K562 (cell line): ENCODE results near the gene MRFAP1. TPM values are rescaled to one million over a fixed set of nuclear protein-coding genes. Genes with fewer than 3 reads are reported as not detected.

Source experiments
- CBX5 ChIP-seq: IDR thresholded peaks from 2 replicates; pipeline ENCODE4 v1.6.1; 2014; ENCODE audit warnings: low read depth, borderline replicate concordance
- CEBPB ChIP-seq: fragments of 450-650 bp; IDR thresholded peaks from 2 replicates; pipeline ENCODE4 v1.6.1; 2016; ENCODE audit warnings: missing genetic modification characterization, missing compliant biosample characterization
- CHCHD3 ChIP-seq: fragments of 250-450 bp; sonication (Bioruptor Pico); IDR thresholded peaks from 2 replicates; pipeline ENCODE4 v2.1.2; 2022; ENCODE audit warnings: mild to moderate bottlenecking
- CXXC5 ChIP-seq: fragments of 250-450 bp; sonication (Bioruptor Pico); IDR thresholded peaks from 2 replicates; pipeline ENCODE4 v1.8.0; 2022; ENCODE audit warnings: inconsistent platforms, mild to moderate bottlenecking, moderate library complexity
- DPF2 ChIP-seq: fragments of 450-650 bp; IDR thresholded peaks from 2 replicates; pipeline ENCODE4 v1.6.1; 2016
- FIP1L1 ChIP-seq: fragments of 200-400 bp; formaldehyde crosslinking; IDR thresholded peaks from 2 replicates; pipeline ENCODE4 v1.6.1; 2018; ENCODE audit warnings: mild to moderate bottlenecking, low read depth, low read length; ENCODE audit not compliant: poor library complexity, severe bottlenecking
- FOXP1 ChIP-seq: sonication (generic); formaldehyde crosslinking; IDR thresholded peaks from 2 replicates; pipeline ENCODE4 v1.8.0; 2022; ENCODE audit warnings: mild to moderate bottlenecking, missing genetic modification reagents
- HCFC1 ChIP-seq: IDR thresholded peaks from 2 replicates; pipeline ENCODE4 v1.6.1; 2012; ENCODE audit warnings: low read depth, low read length, improper control_type of control experiment
- JUNB ChIP-seq: fragments of 450-650 bp; formaldehyde crosslinking; conservative IDR thresholded peaks from 2 replicates; pipeline ENCODE4 v1.4.0; 2020; ENCODE audit warnings: mild to moderate bottlenecking
- MEF2A ChIP-seq: IDR thresholded peaks from 2 replicates; pipeline ENCODE4 v1.6.1; 2011; ENCODE audit warnings: low read depth, mild to moderate bottlenecking, low read length, moderate library complexity; ENCODE audit not compliant: control insufficient read depth
- NBN ChIP-seq: fragments of 450-650 bp; IDR thresholded peaks from 2 replicates; pipeline ENCODE4 v1.6.1; 2016; ENCODE audit warnings: low read depth, mild to moderate bottlenecking
- NFIC ChIP-seq: fragments of 450-650 bp; IDR thresholded peaks from 2 replicates; pipeline ENCODE4 v1.6.1; 2017; ENCODE audit warnings: mild to moderate bottlenecking, inconsistent platforms
- NR2C1 ChIP-seq, 2 experiments: fragments of 450-650 bp; IDR thresholded peaks; 2 replicates each; pipeline ENCODE4 v1.6.1; 2017; ENCODE audit warnings: mild to moderate bottlenecking in 2 of 2, antibody characterized with exemption in 1 of 2, inconsistent platforms in 1 of 2, missing compliant biosample characterization in 1 of 2, missing genetic modification characterization in 1 of 2
- SIN3A ChIP-seq, 2 experiments: fragments of 150-350 bp in 1 of 2; IDR thresholded peaks; 2 replicates each; pipeline ENCODE4 v1.6.1; 2011 to 2016; ENCODE audit warnings: borderline replicate concordance in 2 of 2, low read depth in 2 of 2, low read length in 2 of 2, mild to moderate bottlenecking in 2 of 2, moderate library complexity in 2 of 2; ENCODE audit not compliant: control insufficient read depth in 1 of 2
- TAF15 ChIP-seq: fragments of 200-400 bp; formaldehyde crosslinking; IDR thresholded peaks from 2 replicates; pipeline ENCODE4 v1.6.1; 2017; ENCODE audit warnings: mild to moderate bottlenecking, low read depth, low read length, moderate library complexity
- TFAM ChIP-seq: fragments of 250-450 bp; sonication (Bioruptor Pico); conservative IDR thresholded peaks from 2 replicates; pipeline ENCODE4 v1.5.0; 2021; ENCODE audit warnings: mild to moderate bottlenecking, moderate library complexity
- TGIF2 ChIP-seq: sonication (generic); formaldehyde crosslinking; IDR thresholded peaks from 2 replicates; pipeline ENCODE4 v1.8.1; 2022; ENCODE audit warnings: mild to moderate bottlenecking, missing genetic modification reagents, moderate library complexity
- TRIM24 ChIP-seq, 2 experiments: fragments of 450-650 bp; IDR thresholded peaks; 2 replicates each; pipeline ENCODE4 v1.6.1; 2016
- XRCC5 ChIP-seq: fragments of 200-400 bp; formaldehyde crosslinking; IDR thresholded peaks from 2 replicates; pipeline ENCODE4 v1.6.1; 2017; ENCODE audit warnings: low read depth, mild to moderate bottlenecking, low read length
- ZNF212 ChIP-seq: fragments of 450-650 bp; formaldehyde crosslinking; IDR thresholded peaks from 2 replicates; pipeline ENCODE4 v1.4.0; 2020; ENCODE audit warnings: mild to moderate bottlenecking
- ZNF23 ChIP-seq: fragments of 250-450 bp; sonication (Bioruptor Pico); IDR thresholded peaks from 2 replicates; pipeline ENCODE4 v1.4.0; 2020; ENCODE audit warnings: mild to moderate bottlenecking
- ZNF780A ChIP-seq: fragments of 250-450 bp; sonication (Bioruptor Pico); IDR thresholded peaks from 2 replicates; pipeline ENCODE4 v1.5.0; 2021; ENCODE audit warnings: mild to moderate bottlenecking
- polyA plus RNA-seq, 8 experiments: library from polyadenylated mRNA; depleted of rRNA in 4 of 8; stranded (reverse) in 5 of 8; unstranded in 3 of 8; fragments of >200 nt; fragmentation: Nextera tagmentation in 2 of 8; fragmentation: Illumina TruSeq in 1 of 8; extraction: Ambion mirVana in 2 of 8; extraction: Trizol in 1 of 8; gene quantifications; 2 replicates each; pipeline versions ENCODE4 v1.2.1 to v1.2.3, GENCODE V29; 2011 to 2014; ENCODE audit warnings: inconsistent platforms in 1 of 8, missing spikeins in 1 of 8
- total RNA-seq, 7 experiments: library from RNA; depleted of rRNA in 6 of 7; stranded (reverse); fragments of >200 nt in 6 of 7; fragmentation: Illumina TruSeq in 2 of 7; extraction: Trizol in 2 of 7; gene quantifications; 2 replicates each; pipeline versions ENCODE4 v1.2.1 to v1.2.3, GENCODE V29; 2011 to 2021; ENCODE audit warnings: low replicate concordance in 1 of 7
- TF ChIP-seq, protein P1 (sequence below), 3 experiments: IDR thresholded peaks in 2 of 3; conservative IDR thresholded peaks in 1 of 3; 2 replicates each; pipeline ENCODE4 v1.5.1; 2011 to 2012; ENCODE audit warnings: low read length in 3 of 3, mild to moderate bottlenecking in 3 of 3, control low read depth in 2 of 3, improper control_type of control experiment in 1 of 3, inconsistent platforms in 1 of 3, low read depth in 1 of 3, mixed read lengths in 1 of 3, moderate library complexity in 1 of 3; ENCODE audit not compliant: insufficient read depth in 2 of 3
- TF ChIP-seq, protein P2 (sequence below): fragments of 250-450 bp; sonication (Bioruptor Pico); IDR thresholded peaks from 2 replicates; pipeline ENCODE4 v1.5.0; 2021; ENCODE audit warnings: mild to moderate bottlenecking, borderline replicate concordance
- TF ChIP-seq, protein P3 (sequence below), 2 experiments: fragments of 250-450 bp in 1 of 2; fragments of 450-650 bp in 1 of 2; sonication (Bioruptor Pico) in 1 of 2; IDR thresholded peaks; 2 replicates each; pipeline versions ENCODE4 v1.6.1 to v1.8.0; 2016 to 2021; ENCODE audit warnings: mild to moderate bottlenecking in 2 of 2, moderate library complexity in 2 of 2, missing compliant biosample characterization in 1 of 2, missing genetic modification characterization in 1 of 2

Gene MRFAP1
- total and polyA plus RNA-seq, 9 of the 15 experiments (the other 6 are each of a cell fraction or from before 2014, with no cell fraction given) = 46.0 to 270 (median 151) TPM

DNA sequence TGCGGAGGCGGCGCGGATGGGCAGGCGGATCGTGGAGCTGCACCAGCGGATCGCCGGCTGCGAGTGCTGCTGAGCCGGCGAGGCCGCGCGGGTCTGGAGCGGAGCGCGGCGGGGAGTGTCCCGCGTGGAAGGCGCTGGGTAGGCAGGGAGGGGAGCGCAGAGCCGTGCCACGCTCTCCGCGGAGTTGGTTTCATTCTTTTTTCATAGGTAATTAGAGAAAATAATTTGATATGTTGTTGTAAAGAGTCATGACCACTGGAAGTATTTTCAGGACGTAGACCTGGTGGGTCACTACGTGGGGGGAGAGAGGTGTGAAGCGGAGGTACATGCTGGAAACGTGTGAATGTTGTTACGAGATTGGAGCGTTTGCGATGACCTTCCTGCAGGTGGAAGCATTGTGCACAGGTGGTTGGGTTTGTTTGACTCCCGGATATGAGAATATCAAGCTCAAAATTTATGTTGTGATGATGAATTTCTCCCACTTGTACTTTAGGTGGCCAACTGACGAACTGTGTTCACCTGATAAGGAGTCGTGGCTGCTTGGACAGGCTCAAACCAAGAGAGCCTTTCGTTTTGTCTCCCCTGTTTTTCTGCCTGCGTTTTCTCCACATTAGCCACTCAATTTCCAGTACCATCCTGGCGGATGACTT lies 34.1 kb downstream of the MRFAP1 start (continued):
- TF ChIP-seq, protein P1, sequence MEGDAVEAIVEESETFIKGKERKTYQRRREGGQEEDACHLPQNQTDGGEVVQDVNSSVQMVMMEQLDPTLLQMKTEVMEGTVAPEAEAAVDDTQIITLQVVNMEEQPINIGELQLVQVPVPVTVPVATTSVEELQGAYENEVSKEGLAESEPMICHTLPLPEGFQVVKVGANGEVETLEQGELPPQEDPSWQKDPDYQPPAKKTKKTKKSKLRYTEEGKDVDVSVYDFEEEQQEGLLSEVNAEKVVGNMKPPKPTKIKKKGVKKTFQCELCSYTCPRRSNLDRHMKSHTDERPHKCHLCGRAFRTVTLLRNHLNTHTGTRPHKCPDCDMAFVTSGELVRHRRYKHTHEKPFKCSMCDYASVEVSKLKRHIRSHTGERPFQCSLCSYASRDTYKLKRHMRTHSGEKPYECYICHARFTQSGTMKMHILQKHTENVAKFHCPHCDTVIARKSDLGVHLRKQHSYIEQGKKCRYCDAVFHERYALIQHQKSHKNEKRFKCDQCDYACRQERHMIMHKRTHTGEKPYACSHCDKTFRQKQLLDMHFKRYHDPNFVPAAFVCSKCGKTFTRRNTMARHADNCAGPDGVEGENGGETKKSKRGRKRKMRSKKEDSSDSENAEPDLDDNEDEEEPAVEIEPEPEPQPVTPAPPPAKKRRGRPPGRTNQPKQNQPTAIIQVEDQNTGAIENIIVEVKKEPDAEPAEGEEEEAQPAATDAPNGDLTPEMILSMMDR (IDR thresholded peaks at IDR 0.05 in 2 of 3, conservative IDR thresholded peaks at IDR 0.05 in 1 of 3; ENCODE audit: insufficient read depth in 2 of 3, low read depth in 1 of 3, low read length in 3 of 3) = peak; percentile 60 to 65 (median 62)
- TF ChIP-seq TFAM (CRISPR knock-in tag) (no peak), DPF2 (peak; percentile 74), XRCC5 (no peak), ZNF212 (CRISPR knock-in tag) (no peak), CBX5 (no peak), FOXP1 (CRISPR knock-in tag) (0 out of 2 replicates have a peak, but pooled peaks have one; percentile 33), MEF2A (no peak), ZNF780A (no peak), CEBPB (no peak), HCFC1 (no peak), CXXC5 (CRISPR knock-in tag) (peak; percentile 60), CHCHD3 (CRISPR knock-in tag) (no peak), NFIC (peak; percentile 26; the same call in 1 of the 2 replicates), TAF15 (no peak), NR2C1 (IDR thresholded peaks at IDR 0.05) (no peak), NR2C1 (tag; IDR thresholded peaks at IDR 0.05) (no peak), ZNF23 (CRISPR knock-in tag) (no peak), TRIM24 (IDR thresholded peaks at IDR 0.05) (no peak; a peak in 1 of 4 replicates), JUNB (CRISPR knock-in tag) (no peak), SIN3A (IDR thresholded peaks at IDR 0.05; ENCODE audit: borderline replicate concordance in 2 of 2, control insufficient read depth in 1 of 2, low read depth in 2 of 2, low read length in 2 of 2) (peak in 1 of 2 experiments; percentile 31; a peak in 2 of 4 replicates), FIP1L1 (no peak), TGIF2 (no peak), NBN (peak; percentile 82; the same call in 1 of the 2 replicates)
- TF ChIP-seq, protein P2, sequence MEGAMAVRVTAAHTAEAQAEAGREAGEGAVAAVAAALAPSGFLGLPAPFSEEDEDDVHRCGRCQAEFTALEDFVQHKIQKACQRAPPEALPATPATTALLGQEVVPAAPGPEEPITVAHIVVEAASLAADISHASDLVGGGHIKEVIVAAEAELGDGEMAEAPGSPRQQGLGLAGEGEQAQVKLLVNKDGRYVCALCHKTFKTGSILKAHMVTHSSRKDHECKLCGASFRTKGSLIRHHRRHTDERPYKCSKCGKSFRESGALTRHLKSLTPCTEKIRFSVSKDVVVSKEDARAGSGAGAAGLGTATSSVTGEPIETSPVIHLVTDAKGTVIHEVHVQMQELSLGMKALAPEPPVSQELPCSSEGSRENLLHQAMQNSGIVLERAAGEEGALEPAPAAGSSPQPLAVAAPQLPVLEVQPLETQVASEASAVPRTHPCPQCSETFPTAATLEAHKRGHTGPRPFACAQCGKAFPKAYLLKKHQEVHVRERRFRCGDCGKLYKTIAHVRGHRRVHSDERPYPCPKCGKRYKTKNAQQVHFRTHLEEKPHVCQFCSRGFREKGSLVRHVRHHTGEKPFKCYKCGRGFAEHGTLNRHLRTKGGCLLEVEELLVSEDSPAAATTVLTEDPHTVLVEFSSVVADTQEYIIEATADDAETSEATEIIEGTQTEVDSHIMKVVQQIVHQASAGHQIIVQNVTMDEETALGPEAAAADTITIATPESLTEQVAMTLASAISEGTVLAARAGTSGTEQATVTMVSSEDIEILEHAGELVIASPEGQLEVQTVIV = no peak
- TF ChIP-seq, protein P3, sequence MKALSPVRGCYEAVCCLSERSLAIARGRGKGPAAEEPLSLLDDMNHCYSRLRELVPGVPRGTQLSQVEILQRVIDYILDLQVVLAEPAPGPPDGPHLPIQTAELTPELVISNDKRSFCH (CRISPR knock-in tag; IDR thresholded peaks at IDR 0.05) = no peak
- TF ChIP-seq, protein P3 (tag; IDR thresholded peaks at IDR 0.05) = no peak
